ENCODE results near the gene SBNO2.
"Not testable (repeated sequence)": the region's sequence is repeated elsewhere in the genome, so short reads cannot be mapped to it uniquely, and the experiment has no call there.

SBNO2 gene

DNA sequence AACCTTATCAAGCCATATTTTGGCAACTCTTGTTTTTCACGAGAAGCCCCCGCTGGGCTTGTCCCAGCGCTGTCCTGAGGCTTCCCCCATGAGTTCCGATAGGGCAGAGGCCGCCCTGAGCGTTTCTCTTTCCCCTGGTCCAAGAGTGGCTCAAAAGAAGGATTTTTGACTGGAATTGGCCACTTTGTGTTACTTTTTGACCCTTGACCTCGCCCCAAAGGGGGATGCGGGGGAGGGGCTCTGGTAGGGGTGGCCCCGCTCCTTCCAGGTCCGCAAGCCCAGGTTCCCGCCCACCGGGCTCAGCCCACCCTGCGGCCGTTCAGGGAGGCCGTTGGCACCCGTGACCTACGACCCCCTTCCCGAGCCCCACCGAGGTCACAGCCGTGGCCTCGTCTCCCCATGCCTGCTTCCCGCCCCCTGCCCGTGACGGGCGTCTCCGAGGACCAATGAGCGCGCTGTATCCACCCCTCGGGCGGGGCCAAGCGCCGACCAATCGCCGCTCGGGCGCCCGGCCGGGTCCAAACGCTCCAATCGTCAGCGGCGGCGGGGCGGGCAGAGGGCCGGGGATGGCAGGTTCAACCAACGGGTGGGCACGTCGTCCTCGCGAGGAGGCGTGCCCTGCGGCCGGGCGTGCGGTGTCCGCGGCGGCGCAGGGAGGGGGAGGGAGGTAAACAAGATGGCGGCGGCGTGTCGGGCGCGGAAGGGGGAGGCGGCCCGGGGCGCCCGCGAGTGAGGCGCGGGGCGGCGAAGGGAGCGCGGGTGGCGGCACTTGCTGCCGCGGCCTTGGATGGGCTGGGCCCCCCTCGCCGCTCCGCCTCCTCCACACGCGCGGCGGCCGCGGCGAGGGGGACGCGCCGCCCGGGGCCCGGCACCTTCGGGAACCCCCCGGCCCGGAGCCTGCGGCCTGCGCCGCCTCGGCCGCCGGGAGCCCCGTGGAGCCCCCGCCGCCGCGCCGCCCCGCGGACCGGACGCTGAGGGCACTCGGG lies 31.3 kb upstream of the SBNO2 start, which contains the start of gene STK11:
Gene STK11 (plus strand): TSS at position 665 of the 986 bp plus-strand sequence. CDS start 1,136 bp downstream, outside the sequence.
- ATAC-seq: peak; percentile 95
- TF ChIP-seq ZC3H10 (CRISPR knock-in tag; IDR thresholded peaks at IDR 0.05) (no peak), GLIS3 (CRISPR knock-in tag; IDR thresholded peaks at IDR 0.05) (no peak), ESRRG (CRISPR knock-in tag; IDR thresholded peaks at IDR 0.05) (no peak), BACH2 (CRISPR knock-in tag; IDR thresholded peaks at IDR 0.05; ENCODE audit: borderline replicate concordance) (no peak), ARNTL (CRISPR knock-in tag; IDR thresholded peaks at IDR 0.05; ENCODE audit: borderline replicate concordance, low read depth) (no peak), ZFP30 (CRISPR knock-in tag; IDR thresholded peaks at IDR 0.05) (no peak), ZNF70 (CRISPR knock-in tag; IDR thresholded peaks at IDR 0.05) (no peak), TCF4 (CRISPR knock-in tag; IDR thresholded peaks at IDR 0.05; ENCODE audit: borderline replicate concordance) (no peak), PPARA (CRISPR knock-in tag; IDR thresholded peaks at IDR 0.05; ENCODE audit: borderline replicate concordance) (no peak), RARB (CRISPR knock-in tag; IDR thresholded peaks at IDR 0.05) (no peak), ZFP3 (CRISPR knock-in tag; IDR thresholded peaks at IDR 0.05) (no peak), OSR1 (CRISPR knock-in tag; IDR thresholded peaks at IDR 0.05) (no peak), ISL1 (CRISPR knock-in tag; IDR thresholded peaks at IDR 0.05) (no peak), TOX (CRISPR knock-in tag; IDR thresholded peaks at IDR 0.05; ENCODE audit: borderline replicate concordance) (no peak), ZNF8 (CRISPR knock-in tag; IDR thresholded peaks at IDR 0.05) (no peak), SNAI2 (CRISPR knock-in tag; IDR thresholded peaks at IDR 0.05) (no peak)
- TF ChIP-seq, protein P1, sequence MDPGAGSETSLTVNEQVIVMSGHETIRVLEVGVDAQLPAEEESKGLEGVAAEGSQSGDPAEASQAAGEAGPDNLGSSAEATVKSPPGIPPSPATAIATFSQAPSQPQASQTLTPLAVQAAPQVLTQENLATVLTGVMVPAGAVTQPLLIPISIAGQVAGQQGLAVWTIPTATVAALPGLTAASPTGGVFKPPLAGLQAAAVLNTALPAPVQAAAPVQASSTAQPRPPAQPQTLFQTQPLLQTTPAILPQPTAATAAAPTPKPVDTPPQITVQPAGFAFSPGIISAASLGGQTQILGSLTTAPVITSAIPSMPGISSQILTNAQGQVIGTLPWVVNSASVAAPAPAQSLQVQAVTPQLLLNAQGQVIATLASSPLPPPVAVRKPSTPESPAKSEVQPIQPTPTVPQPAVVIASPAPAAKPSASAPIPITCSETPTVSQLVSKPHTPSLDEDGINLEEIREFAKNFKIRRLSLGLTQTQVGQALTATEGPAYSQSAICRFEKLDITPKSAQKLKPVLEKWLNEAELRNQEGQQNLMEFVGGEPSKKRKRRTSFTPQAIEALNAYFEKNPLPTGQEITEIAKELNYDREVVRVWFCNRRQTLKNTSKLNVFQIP (CRISPR knock-in tag; IDR thresholded peaks at IDR 0.05; ENCODE audit: borderline replicate concordance, low read depth): no peak
- TF ChIP-seq, protein P2, sequence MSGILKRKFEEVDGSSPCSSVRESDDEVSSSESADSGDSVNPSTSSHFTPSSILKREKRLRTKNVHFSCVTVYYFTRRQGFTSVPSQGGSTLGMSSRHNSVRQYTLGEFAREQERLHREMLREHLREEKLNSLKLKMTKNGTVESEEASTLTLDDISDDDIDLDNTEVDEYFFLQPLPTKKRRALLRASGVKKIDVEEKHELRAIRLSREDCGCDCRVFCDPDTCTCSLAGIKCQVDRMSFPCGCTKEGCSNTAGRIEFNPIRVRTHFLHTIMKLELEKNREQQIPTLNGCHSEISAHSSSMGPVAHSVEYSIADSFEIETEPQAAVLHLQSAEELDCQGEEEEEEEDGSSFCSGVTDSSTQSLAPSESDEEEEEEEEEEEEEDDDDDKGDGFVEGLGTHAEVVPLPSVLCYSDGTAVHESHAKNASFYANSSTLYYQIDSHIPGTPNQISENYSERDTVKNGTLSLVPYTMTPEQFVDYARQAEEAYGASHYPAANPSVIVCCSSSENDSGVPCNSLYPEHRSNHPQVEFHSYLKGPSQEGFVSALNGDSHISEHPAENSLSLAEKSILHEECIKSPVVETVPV (CRISPR knock-in tag; IDR thresholded peaks at IDR 0.05): no peak
- TF ChIP-seq, protein P3, sequence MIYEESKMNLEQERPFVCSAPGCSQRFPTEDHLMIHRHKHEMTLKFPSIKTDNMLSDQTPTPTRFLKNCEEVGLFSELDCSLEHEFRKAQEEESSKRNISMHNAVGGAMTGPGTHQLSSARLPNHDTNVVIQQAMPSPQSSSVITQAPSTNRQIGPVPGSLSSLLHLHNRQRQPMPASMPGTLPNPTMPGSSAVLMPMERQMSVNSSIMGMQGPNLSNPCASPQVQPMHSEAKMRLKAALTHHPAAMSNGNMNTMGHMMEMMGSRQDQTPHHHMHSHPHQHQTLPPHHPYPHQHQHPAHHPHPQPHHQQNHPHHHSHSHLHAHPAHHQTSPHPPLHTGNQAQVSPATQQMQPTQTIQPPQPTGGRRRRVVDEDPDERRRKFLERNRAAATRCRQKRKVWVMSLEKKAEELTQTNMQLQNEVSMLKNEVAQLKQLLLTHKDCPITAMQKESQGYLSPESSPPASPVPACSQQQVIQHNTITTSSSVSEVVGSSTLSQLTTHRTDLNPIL (CRISPR knock-in tag; IDR thresholded peaks at IDR 0.05; ENCODE audit: low read depth): no peak
- TF ChIP-seq, protein P4, sequence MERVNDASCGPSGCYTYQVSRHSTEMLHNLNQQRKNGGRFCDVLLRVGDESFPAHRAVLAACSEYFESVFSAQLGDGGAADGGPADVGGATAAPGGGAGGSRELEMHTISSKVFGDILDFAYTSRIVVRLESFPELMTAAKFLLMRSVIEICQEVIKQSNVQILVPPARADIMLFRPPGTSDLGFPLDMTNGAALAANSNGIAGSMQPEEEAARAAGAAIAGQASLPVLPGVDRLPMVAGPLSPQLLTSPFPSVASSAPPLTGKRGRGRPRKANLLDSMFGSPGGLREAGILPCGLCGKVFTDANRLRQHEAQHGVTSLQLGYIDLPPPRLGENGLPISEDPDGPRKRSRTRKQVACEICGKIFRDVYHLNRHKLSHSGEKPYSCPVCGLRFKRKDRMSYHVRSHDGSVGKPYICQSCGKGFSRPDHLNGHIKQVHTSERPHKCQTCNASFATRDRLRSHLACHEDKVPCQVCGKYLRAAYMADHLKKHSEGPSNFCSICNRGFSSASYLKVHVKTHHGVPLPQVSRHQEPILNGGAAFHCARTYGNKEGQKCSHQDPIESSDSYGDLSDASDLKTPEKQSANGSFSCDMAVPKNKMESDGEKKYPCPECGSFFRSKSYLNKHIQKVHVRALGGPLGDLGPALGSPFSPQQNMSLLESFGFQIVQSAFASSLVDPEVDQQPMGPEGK (CRISPR knock-in tag; IDR thresholded peaks at IDR 0.05; ENCODE audit: borderline replicate concordance): no peak

DNA sequence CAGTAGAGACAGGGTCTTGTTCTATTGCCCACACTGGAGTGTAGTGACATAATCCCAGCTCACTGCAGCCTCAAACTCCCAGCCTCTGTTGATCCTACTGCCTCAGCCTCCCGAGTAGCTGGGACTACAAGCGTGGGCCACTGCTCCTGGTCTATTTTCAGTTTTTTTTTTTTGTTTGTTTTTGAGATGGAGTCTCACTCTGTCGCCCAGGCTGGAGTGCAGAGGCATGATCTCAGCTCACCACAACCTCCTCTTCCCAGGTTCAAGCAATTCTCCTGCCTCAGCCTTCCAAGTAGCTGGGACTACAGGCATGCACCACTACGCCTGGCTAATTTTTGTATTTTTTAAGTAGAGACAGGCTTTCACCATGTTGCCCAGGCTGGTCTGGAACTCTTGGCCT lies 26.5 kb upstream of the SBNO2 start:
- not testable (repeated sequence) for ATAC-seq

DNA sequence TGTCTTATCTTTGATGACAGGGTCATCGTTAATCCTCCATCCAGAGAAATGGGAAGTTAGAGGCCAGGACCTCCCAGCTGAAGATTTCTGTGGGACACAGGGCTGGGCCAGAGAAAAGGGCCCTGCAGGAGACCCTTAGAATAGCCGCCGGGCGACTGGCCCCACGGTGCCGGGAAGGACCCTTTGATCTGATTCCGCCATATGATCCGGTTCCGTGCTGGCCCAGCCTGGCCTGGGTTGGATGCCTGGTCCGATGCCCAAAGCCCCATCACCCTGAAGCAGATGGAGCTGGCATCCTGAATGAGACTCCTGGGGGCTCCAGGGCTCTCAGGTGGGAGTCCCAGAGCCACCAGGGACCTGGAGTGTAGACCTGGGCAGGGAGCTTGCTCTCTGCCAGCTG lies 25.5 kb upstream of the SBNO2 start:
- no peak for ATAC-seq
- no peak for TF ChIP-seq ZFP3 (CRISPR knock-in tag; IDR thresholded peaks at IDR 0.05)
- no peak for TF ChIP-seq GLIS3 (CRISPR knock-in tag; IDR thresholded peaks at IDR 0.05)
- no peak for TF ChIP-seq RARB (CRISPR knock-in tag; IDR thresholded peaks at IDR 0.05)

DNA sequence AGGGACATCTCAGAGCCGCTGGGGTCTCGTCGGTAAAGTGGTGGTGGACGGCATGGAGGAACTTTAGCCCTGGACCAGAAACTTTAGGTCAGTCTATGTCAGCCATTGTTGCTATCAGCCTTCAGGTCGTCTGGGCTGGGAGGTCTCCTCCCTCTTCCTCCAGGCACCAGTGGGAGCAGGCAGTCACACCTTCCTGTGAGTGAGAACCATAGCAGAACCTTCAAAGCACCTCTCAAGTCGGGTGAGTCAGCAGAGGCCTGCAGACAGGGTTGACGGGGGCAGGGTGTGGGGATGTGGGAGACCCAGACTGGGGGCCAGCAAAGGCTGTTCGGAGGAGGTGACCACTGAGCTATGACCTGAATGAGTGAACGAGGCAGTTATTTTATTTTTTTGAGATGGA lies 15.4 kb upstream of the SBNO2 start:
- no peak; the same call in 2 of the 3 replicates for ATAC-seq
- TF ChIP-seq ZNF565 (CRISPR knock-in tag; conservative IDR thresholded peaks at IDR 0.05; ENCODE audit: low read depth) (no peak), ZFP3 (CRISPR knock-in tag; IDR thresholded peaks at IDR 0.05) (no peak), ESRRG (CRISPR knock-in tag; IDR thresholded peaks at IDR 0.05) (no peak), SNAI2 (CRISPR knock-in tag; IDR thresholded peaks at IDR 0.05) (no peak), ARNTL (CRISPR knock-in tag; IDR thresholded peaks at IDR 0.05; ENCODE audit: borderline replicate concordance, low read depth) (no peak), RARB (CRISPR knock-in tag; IDR thresholded peaks at IDR 0.05) (no peak), GLIS3 (CRISPR knock-in tag; IDR thresholded peaks at IDR 0.05) (no peak), ZC3H10 (CRISPR knock-in tag; IDR thresholded peaks at IDR 0.05) (no peak), BACH2 (CRISPR knock-in tag; IDR thresholded peaks at IDR 0.05; ENCODE audit: borderline replicate concordance) (no peak)
- TF ChIP-seq, protein P4 (CRISPR knock-in tag; IDR thresholded peaks at IDR 0.05; ENCODE audit: borderline replicate concordance): no peak
- TF ChIP-seq, protein P3 (CRISPR knock-in tag; IDR thresholded peaks at IDR 0.05; ENCODE audit: low read depth): no peak
